A673 (cell line): Measurements from ENCODE around the gene HM13. TPM values are rescaled to one million over a fixed set of nuclear protein-coding genes. Genes with fewer than 3 reads are reported as not detected.
"Not testable (repeated sequence)": the region's sequence is repeated elsewhere in the genome, so short reads cannot be mapped to it uniquely, and the experiment has no call there.

ENCODE experiments used
- BruUV-seq: library from RNA; stranded (reverse); fragments of 400-500 nt; replicated peaks from 2 replicates; lab custom pipeline; 2021; lab: Mats Ljungman, UMichigan
- CTCF ChIA-PET: fragments of 300-600 bp; sonication (Branson Sonifier 250); formaldehyde crosslinking; loops from one replicate; lab custom pipeline; 2022; ENCODE audit warnings: antibody characterized with exemption; lab: Charles Lee
- POLR2A ChIA-PET: fragments of 300-600 bp; sonication (Branson Sonifier 250); formaldehyde crosslinking; loops from one replicate; lab custom pipeline; 2022; ENCODE audit warnings: antibody characterized with exemption; ENCODE audit not compliant: low non-redundant PET; lab: Charles Lee
- DNase-seq: peaks from one replicate; pipeline ENCODE4 v3.0.0-alpha.2; 2015; ENCODE audit warnings: low spot score
- H3K27ac ChIP-seq: fragments of 200-600 bp; sonication (generic); 2 replicates; pipeline ENCODE4 v1.5.1; 2016; ENCODE audit warnings: mixed run types, low read depth, mild to moderate bottlenecking, mixed read lengths, antibody characterized with exemption, low read length; ENCODE audit not compliant: poor library complexity, severe bottlenecking
- H3K27me3 ChIP-seq: fragments of 200-600 bp; sonication (generic); replicated peaks from 2 replicates; pipeline ENCODE4 v1.6.1; 2017; ENCODE audit warnings: mixed run types, low read depth, mild to moderate bottlenecking, mixed read lengths, antibody characterized with exemption, low read length; ENCODE audit not compliant: insufficient read depth, poor library complexity
- H3K36me3 ChIP-seq: fragments of 200-600 bp; sonication (generic); 2 replicates; pipeline ENCODE4 v1.6.1; 2016; ENCODE audit warnings: mixed run types, mild to moderate bottlenecking, mixed read lengths, antibody characterized with exemption, low read length; ENCODE audit not compliant: insufficient read depth, poor library complexity, severe bottlenecking
- H3K4me1 ChIP-seq: fragments of 200-600 bp; sonication (generic); 2 replicates; pipeline ENCODE4 v1.6.1; 2017; ENCODE audit warnings: mixed run types, mild to moderate bottlenecking, mixed read lengths, antibody characterized with exemption, low read length; ENCODE audit not compliant: insufficient read depth, poor library complexity, severe bottlenecking
- H3K4me3 ChIP-seq: fragments of 200-600 bp; sonication (generic); 2 replicates; pipeline ENCODE4 v1.5.1; 2016; ENCODE audit warnings: low read depth, mixed run types, mild to moderate bottlenecking, mixed read lengths, low read length; ENCODE audit not compliant: poor library complexity, severe bottlenecking
- H3K9me3 ChIP-seq: fragments of 200-600 bp; sonication (generic); 2 replicates; pipeline ENCODE4 v1.6.1; 2016; ENCODE audit warnings: mixed run types, low read depth, mild to moderate bottlenecking, mixed read lengths, antibody characterized with exemption, low read length; ENCODE audit not compliant: poor library complexity, severe bottlenecking
- CTCF ChIP-seq: fragments of 300-800, 200-600 bp; sonication (generic); conservative IDR thresholded peaks from 2 replicates; pipeline ENCODE4 v1.5.1; 2017; ENCODE audit warnings: low read depth, mild to moderate bottlenecking, antibody characterized with exemption, low read length, moderate library complexity, mixed read lengths
- EZH2 ChIP-seq: fragments of 200-600 bp; sonication (generic); IDR thresholded peaks from 2 replicates; pipeline ENCODE4 v1.6.1; 2017; ENCODE audit warnings: borderline replicate concordance, low read depth, mild to moderate bottlenecking, mixed read lengths, antibody characterized with exemption, low read length; ENCODE audit not compliant: poor library complexity, severe bottlenecking
- intact Hi-C: fragments of 100-400 bp; cut with micrococcal nuclease; formaldehyde crosslinking; loops from one replicate; pipeline ENCODE4 v1.10.0; 2022; ENCODE audit not compliant: unreplicated experiment
- total RNA-seq: library from RNA; stranded (reverse); gene quantifications from 2 replicates; pipeline ENCODE4 v1.2.3, GENCODE V29; 2021

HM13 gene
- total RNA-seq, 1 experiment from 2014 or later: 196 TPM

- Histone ChIP-seq H3K4me3 (no peak overlapping the region), H3K36me3 (peaks cover 45% of the 10 kb centered on the region), H3K27ac (no peak overlapping the region), H3K9me3 (no peaks in the 10 kb centered on the region), H3K27me3 (no peaks in the 10 kb centered on the region), H3K4me1 (no peaks in the 10 kb centered on the region)
- DNase-seq: no peak
- ChIA-PET POLR2A (no interaction called here), CTCF (no interaction called here)
- intact Hi-C loops: no loop called here
- TF ChIP-seq EZH2: no peak
- no peak for TF ChIP-seq CTCF
- BruUV-seq: no TSS peak
Observed at GRCh38 chr20:31537116-31537871, 23.1 kb downstream of the HM13 start.

DNA sequence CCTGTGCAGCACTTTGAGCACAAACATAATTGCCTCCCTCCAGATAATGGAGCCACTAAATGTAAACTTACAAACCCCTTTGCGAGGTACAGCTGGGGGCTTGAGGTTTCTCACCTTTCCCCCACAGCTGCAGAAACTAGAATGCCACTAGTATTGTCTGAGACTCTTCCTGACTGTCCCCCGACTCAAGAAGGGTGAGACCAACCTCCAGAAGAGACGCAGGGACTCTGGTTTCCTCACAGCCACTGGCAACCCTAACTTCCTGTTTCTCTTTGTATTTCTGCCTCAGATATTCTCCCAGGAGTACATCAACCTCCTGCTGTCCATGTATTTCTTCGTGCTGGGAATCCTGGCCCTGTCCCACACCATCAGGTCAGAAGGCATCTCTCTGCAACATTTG, 23.6 kb downstream of the HM13 start:
- H3K4me3 ChIP-seq: no peak overlapping the region
- POLR2A ChIA-PET: no interaction called here
- intact Hi-C loops: no loop called here
- CTCF ChIA-PET: no interaction called here
- TF ChIP-seq EZH2 (no peak), CTCF (no peak)
- peaks cover 40% of the 10 kb centered on the region for H3K36me3 ChIP-seq
- no peak for DNase-seq
- H3K27ac ChIP-seq: no peak overlapping the region
- H3K27me3 ChIP-seq: no peaks in the 10 kb centered on the region
- no peaks in the 10 kb centered on the region for H3K9me3 ChIP-seq
- no TSS peak for BruUV-seq
- H3K4me1 ChIP-seq: no peaks in the 10 kb centered on the region

- Histone ChIP-seq H3K9me3 (no peaks in the 10 kb centered on the region), H3K27me3 (no peaks in the 10 kb centered on the region), H3K27ac (no peak overlapping the region), H3K36me3 (peaks cover 38% of the 10 kb centered on the region), H3K4me3 (no peak overlapping the region), H3K4me1 (no peaks in the 10 kb centered on the region)
- BruUV-seq: no TSS peak
- intact Hi-C loops: no loop called here
- TF ChIP-seq EZH2 (no peak), CTCF (no peak)
- DNase-seq: no peak
- ChIA-PET CTCF (no interaction called here), POLR2A (no interaction called here)
Observed at GRCh38 chr20:31538326-31538725, 24.1 kb downstream of the HM13 start.

DNA sequence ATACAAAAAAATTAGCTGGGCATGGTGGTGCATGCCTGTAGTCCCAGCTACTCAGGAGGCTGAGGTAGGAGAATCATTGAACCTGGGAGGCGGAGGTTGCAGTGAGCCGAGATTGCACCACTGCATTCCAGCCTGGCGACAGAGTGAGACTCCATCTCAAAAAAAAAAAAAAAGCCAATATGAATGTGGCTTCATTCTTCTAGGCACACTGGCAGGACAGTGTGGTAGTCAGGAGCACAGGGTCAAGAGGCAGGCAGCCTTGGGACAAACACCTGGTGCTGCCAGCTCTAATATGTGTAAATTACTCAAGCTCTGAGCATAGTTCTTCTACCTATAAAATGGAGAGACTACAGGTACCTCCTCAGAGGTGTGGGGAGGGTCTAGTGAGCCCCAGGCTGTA, 25.4 kb downstream of the HM13 start:
- H3K4me3 ChIP-seq, POLR2A ChIA-PET, H3K9me3 ChIP-seq, H3K27me3 ChIP-seq, DNase-seq, intact Hi-C loops, H3K27ac ChIP-seq, H3K4me1 ChIP-seq, BruUV-seq: not testable (repeated sequence)
- peaks cover 32% of the 10 kb centered on the region for H3K36me3 ChIP-seq
- CTCF ChIA-PET: interaction anchor here (0.6 kb wide), 1 partner anchor 73 kb away, joined by 3 read pairs; no protein-coding TSS in a partner anchor
